AG10803 (cell line): ENCODE measurements around the gene STRADB.
"Not testable (repeated sequence)": the region's sequence is repeated elsewhere in the genome, so short reads cannot be mapped to it uniquely, and the experiment has no call there.

Source experiments
- DNase-seq: peaks from one replicate; pipeline ENCODE4 v3.0.0; 2010; ENCODE audit warnings: low read depth
- H3K4me3 ChIP-seq: 2 replicates; pipeline ENCODE4 v1.5.1; 2011; ENCODE audit warnings: mild to moderate bottlenecking, low read length, control low read depth
- CTCF ChIP-seq: conservative IDR thresholded peaks from 2 replicates; pipeline ENCODE4 v1.5.1; 2011; ENCODE audit warnings: mild to moderate bottlenecking, low read length, control low read depth, inconsistent platforms

STRADB gene

GRCh38 chr2:201470821-201471731 is 19.5 kb downstream of the STRADB start:
- no peak for TF ChIP-seq CTCF
- no peak overlapping the region for H3K4me3 ChIP-seq
- DNase-seq = no peak

GRCh38 chr2:201471732-201472393 is 20.3 kb downstream of the STRADB start:
- peak; percentile 83 for DNase-seq
- TF ChIP-seq CTCF = no peak
- no peak overlapping the region for H3K4me3 ChIP-seq

GRCh38 chr2:201472411-201472810 is 20.9 kb downstream of the STRADB start:
- no peak for TF ChIP-seq CTCF
- DNase-seq = no peak
- no peak overlapping the region for H3K4me3 ChIP-seq

GRCh38 chr2:201482543-201482942 is 31.0 kb downstream of the STRADB start:
- TF ChIP-seq CTCF = no peak
- no peak for DNase-seq
- H3K4me3 ChIP-seq = no peak overlapping the region

GRCh38 chr2:201483342-201483741 is 31.8 kb downstream of the STRADB start:
- peak; percentile 17 for DNase-seq
- H3K4me3 ChIP-seq = no peak overlapping the region
- no peak for TF ChIP-seq CTCF

GRCh38 chr2:201483758-201484157 is 32.2 kb downstream of the STRADB start:
- not testable (repeated sequence) for DNase-seq

GRCh38 chr2:201484805-201485204 is 33.3 kb downstream of the STRADB start:
- DNase-seq = peak; percentile 67
- TF ChIP-seq CTCF = no peak

More at GRCh38 chr2:201483758-201484157, 32.2 kb downstream of the STRADB start:
- not testable (repeated sequence) for H3K4me3 ChIP-seq

More at GRCh38 chr2:201484805-201485204, 33.3 kb downstream of the STRADB start:
- no peak overlapping the region for H3K4me3 ChIP-seq
